Adipocyte (in vitro differentiated cells): ENCODE results near the gene TARS3.
A peak's percentile ranks its signal among the peaks of the same experiment; 100 is the strongest.
"Not testable (repeated sequence)": the region's sequence is repeated elsewhere in the genome, so short reads cannot be mapped to it uniquely, and the experiment has no call there.

Experiments
- DNase-seq: peaks from one replicate; pipeline ENCODE4 v3.0.0-alpha.2; 2015; ENCODE audit warnings: low read depth
- H3K27me3 ChIP-seq: replicated peaks from 2 replicates; pipeline ENCODE4 v1.7.0; 2013; ENCODE audit warnings: mild to moderate bottlenecking, low read length, moderate library complexity; ENCODE audit not compliant: control insufficient read depth, insufficient read depth
- H3K36me3 ChIP-seq: 2 replicates; pipeline ENCODE4 v1.7.0; 2013; ENCODE audit warnings: low read length, mild to moderate bottlenecking, moderate library complexity; ENCODE audit not compliant: control insufficient read depth, insufficient read depth, severe bottlenecking
- H3K4me1 ChIP-seq: 2 replicates; pipeline ENCODE4 v1.7.0; 2013; ENCODE audit warnings: mild to moderate bottlenecking, low read length, moderate library complexity; ENCODE audit not compliant: control insufficient read depth, insufficient read depth
- H3K4me3 ChIP-seq: 2 replicates; pipeline ENCODE4 v1.7.0; 2013; ENCODE audit warnings: mild to moderate bottlenecking, low read length, moderate library complexity
- H3K9ac ChIP-seq: 2 replicates; pipeline ENCODE4 v1.7.0; 2013; ENCODE audit warnings: mild to moderate bottlenecking, low read length, moderate library complexity
- H3K9me3 ChIP-seq: 2 replicates; pipeline ENCODE4 v1.7.0; 2013; ENCODE audit warnings: mild to moderate bottlenecking, low read length, moderate library complexity; ENCODE audit not compliant: control insufficient read depth

TARS3 gene

DNA sequence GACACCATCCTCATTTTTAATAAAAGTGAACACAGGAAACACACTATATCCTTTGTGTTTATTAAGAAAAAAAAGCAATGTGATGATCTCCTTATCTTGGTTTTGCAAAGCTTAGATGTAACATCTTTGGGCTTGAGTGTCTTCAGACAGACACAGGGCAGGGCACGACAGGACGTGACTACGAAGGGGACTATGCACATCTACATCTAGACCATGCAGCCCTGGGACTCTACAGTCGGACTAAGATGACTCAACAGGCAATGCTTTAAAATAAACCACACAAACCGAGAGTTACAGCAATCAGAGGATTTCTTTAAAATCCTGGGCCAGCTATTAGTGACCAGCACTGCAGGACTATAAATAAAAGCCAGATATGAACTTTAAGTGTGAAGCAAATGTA lies 49.3 kb downstream of the TARS3 start:
- peaks cover 42% of the 10 kb centered on the region for H3K36me3 ChIP-seq
- no peak overlapping the region for H3K9ac ChIP-seq
- no peaks in the 10 kb centered on the region for H3K9me3 ChIP-seq
- H3K4me1 ChIP-seq, result peaks cover 6% of the 10 kb centered on the region
- peak; percentile 79 for DNase-seq
- no peaks in the 10 kb centered on the region for H3K27me3 ChIP-seq
- H3K4me3 ChIP-seq, result no peak overlapping the region

DNA sequence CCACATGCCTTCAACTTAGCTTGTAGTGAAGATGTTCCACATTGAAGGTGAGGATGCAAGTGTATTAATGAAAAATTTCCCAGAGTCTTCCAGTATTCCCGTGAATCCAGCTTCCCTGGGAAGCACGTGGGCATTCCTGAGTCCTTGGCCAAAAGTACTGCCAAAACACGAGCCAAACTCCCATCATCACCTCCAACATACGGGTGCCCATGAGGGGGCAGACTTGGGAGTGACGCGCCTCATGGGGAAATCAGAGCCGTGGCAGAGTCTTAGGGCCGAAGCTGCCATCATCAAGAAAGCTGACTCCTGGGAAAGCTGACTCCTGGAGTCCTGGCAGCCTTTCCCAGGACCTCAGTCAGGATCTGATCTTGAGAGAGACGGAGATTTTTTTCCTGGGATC lies 52.0 kb downstream of the TARS3 start:
- H3K4me1 ChIP-seq, result peaks cover 6% of the 10 kb centered on the region
- H3K36me3 ChIP-seq, result peaks cover 48% of the 10 kb centered on the region
- no peak overlapping the region for H3K9ac ChIP-seq
- DNase-seq, result no peak
- H3K4me3 ChIP-seq, result no peak overlapping the region
- no peaks in the 10 kb centered on the region for H3K27me3 ChIP-seq
- H3K9me3 ChIP-seq, result no peaks in the 10 kb centered on the region

DNA sequence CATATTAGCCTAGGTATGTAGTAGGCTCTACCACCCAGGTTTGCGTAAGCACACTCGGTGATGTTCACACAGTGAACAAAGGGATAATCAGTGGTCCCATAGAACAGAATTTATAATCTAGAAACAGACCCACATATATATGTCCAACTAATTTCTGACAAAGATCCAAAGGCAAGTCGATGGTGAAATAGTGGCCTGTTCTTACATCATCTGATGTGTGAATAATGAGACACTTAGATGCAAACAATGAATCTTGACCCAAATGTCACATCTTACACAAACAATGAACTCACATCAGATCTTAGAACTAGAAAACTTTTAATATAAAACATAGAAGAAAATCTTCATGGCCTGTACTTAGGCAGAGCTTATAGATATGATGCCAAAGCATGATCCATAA lies 54.5 kb downstream of the TARS3 start:
- Histone ChIP-seq H3K9ac (no peak overlapping the region), H3K36me3 (peaks cover 44% of the 10 kb centered on the region), H3K9me3 (peaks cover 5% of the 10 kb centered on the region), H3K4me3 (no peak overlapping the region), H3K27me3 (no peaks in the 10 kb centered on the region), H3K4me1 (no peaks in the 10 kb centered on the region)
- peak; percentile 52 for DNase-seq

DNA sequence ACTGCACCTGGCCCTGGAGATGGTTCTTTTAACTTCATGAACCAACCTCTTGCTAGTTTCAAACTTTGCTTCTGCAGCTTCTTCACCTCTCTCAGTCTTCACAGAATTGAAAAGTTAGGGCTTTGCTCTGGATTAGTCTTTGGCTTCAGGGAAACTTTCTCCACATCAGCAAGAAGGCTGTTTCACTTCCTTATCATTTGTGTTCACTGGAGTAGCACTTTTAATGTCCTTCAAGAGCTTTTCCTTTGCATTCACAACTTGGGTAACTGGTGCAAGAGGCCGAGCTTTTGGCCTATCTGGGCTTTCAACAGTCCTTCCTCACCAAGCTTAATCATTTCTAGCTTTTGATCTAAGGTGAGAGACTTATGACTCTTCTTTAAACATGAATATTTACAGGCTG lies 56.4 kb downstream of the TARS3 start:
- Histone ChIP-seq H3K9ac (no peak overlapping the region), H3K4me3 (no peak overlapping the region), H3K9me3 (peaks cover 5% of the 10 kb centered on the region), H3K27me3 (no peaks in the 10 kb centered on the region), H3K4me1 (no peaks in the 10 kb centered on the region), H3K36me3 (peaks cover 29% of the 10 kb centered on the region)
- no peak for DNase-seq

DNA sequence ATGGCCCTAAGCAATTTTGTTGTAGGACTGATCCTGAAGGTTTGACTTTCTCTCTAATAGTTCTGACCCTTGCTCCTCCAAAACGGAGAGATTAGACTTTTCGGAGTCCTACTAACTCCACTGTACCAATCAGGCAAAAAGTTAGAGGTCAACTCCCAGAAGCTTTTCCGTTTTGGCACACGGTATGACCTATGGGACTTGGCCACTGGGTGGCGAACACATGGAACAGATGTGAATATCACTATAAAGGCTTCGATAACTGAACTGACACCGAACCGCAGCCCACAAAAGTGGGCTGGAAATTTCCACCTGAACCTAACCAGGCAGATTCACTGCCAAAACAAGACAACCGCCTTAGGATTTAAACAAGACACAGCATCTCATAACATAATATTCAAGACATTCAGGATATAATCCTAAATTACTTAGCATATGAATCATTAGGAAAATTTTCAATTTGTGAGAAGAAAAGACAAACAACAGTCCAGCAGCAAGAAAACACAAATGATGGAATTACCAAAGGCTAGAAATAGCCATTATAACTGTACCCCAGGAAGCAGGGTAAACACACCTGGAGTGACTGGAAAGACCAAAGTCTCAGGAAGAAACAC lies 59.9 kb downstream of the TARS3 start:
- Histone ChIP-seq H3K36me3 (peaks cover 6% of the 10 kb centered on the region), H3K27me3 (no peaks in the 10 kb centered on the region), H3K9me3 (peaks cover 5% of the 10 kb centered on the region), H3K4me1 (no peaks in the 10 kb centered on the region), H3K9ac (no peak overlapping the region), H3K4me3 (no peak overlapping the region)
- peak; percentile 22 for DNase-seq

DNA sequence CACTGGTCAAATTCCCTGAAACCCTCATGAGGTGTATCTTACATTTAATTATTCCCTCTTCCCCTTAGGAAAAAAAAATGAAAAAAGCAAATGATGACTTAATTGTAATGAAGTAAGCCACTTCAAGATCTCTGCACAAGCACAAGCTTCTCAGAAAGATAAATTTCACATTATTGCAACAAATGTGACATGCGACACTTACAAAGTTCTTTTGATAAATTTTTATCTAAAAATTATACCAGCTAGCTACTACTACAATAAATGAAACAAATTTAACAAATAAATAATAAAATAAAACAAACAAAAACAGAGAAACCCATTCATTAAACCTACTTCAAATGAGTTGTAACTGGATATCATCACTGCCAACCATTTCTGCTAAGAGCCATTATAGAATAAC lies 62.1 kb downstream of the TARS3 start:
- Histone ChIP-seq H3K4me1 (no peaks in the 10 kb centered on the region), H3K9me3 (peaks cover 5% of the 10 kb centered on the region), H3K9ac (no peak overlapping the region), H3K27me3 (no peaks in the 10 kb centered on the region), H3K36me3 (no peaks in the 10 kb centered on the region), H3K4me3 (no peak overlapping the region)
- no peak for DNase-seq

DNA sequence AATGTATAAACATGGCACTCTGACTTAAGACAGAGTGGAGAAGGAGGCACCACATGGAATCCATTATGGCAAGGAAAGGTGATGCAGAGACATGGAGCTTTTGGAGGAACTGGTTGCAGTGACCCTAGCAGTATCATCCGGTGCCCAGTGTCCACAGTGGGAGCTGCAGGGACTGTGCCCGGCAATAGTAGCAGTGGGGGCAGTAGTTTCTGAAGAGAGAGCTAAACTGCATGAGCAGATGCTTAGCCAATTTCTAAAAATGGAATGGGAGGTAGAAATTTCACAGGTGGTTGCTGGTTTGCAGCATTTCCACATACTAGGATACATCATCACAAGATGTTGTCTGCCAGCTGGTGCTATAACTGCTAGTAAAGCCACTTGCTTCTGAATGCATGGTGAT lies 64.3 kb downstream of the TARS3 start:
- Histone ChIP-seq H3K36me3 (peaks cover 3% of the 10 kb centered on the region), H3K9me3 (no peaks in the 10 kb centered on the region), H3K4me1 (no peaks in the 10 kb centered on the region), H3K4me3 (no peak overlapping the region), H3K27me3 (no peaks in the 10 kb centered on the region), H3K9ac (no peak overlapping the region)
- no peak for DNase-seq

DNA sequence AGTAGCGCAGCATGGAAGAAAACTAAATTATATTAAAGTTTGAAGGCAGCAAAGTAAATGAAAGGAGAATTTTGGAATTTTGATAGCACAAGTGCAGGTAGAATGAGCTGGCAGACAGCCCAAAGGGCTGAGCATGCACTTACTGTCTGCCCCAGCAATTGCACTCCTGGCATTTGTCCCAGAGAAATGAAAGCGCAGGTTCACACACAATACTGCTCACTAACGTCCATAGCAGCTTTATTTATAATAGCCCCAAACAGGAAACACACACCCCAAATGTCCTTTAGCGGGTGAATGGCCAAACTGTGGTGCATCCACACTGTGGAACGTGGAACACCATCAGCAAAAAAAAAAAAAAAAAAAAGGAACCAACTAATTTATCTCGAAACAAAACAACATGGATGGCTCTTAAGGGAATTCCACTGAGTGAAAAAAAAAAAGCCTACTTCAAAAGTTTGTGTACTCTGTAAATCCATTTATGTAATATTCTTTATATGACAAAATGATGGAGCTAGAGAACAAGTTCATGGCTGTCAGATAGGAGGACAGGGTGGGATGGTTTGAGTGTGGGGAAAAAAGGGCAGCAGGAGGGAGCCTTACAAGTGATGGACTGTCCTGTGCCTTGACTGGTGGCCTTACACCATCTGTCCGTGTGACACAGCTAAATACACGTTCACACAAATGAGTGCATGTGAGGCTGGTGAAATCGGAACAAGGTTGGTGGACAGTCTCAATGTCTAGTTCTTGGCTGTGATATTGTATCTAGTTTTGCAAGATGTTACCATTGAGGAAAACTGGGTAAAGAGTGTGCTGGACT lies 66.1 kb downstream of the TARS3 start:
- Histone ChIP-seq H3K4me3 (no peak overlapping the region), H3K27me3 (no peaks in the 10 kb centered on the region), H3K36me3 (peaks cover 3% of the 10 kb centered on the region), H3K9me3 (no peaks in the 10 kb centered on the region), H3K4me1 (peaks cover 8% of the 10 kb centered on the region), H3K9ac (no peak overlapping the region)
- DNase-seq, result no peak

DNA sequence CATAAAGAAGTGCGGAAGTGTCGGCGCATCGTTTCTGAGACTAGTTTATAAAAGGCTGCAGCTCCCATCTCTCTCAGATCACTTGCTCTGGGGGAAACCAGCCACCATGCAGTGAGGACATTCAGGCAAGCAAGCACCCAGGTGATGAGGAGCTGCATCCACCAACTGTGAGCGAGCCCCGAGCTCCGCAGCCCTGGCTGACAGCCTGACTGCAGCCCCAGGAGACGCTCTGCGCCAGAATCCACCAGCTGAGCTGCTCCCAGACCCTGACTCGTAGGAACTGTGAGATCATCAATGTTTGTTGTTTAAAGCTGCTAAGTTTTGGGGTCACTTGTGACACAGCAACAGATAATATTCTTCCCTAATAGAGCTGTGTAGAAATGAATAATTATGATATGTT lies 67.1 kb downstream of the TARS3 start:
- Histone ChIP-seq H3K9me3 (no peaks in the 10 kb centered on the region), H3K4me1 (peaks cover 14% of the 10 kb centered on the region), H3K36me3 (peaks cover 3% of the 10 kb centered on the region), H3K4me3 (no peak overlapping the region), H3K9ac (no peak overlapping the region), H3K27me3 (no peaks in the 10 kb centered on the region)
- no peak for DNase-seq

DNA sequence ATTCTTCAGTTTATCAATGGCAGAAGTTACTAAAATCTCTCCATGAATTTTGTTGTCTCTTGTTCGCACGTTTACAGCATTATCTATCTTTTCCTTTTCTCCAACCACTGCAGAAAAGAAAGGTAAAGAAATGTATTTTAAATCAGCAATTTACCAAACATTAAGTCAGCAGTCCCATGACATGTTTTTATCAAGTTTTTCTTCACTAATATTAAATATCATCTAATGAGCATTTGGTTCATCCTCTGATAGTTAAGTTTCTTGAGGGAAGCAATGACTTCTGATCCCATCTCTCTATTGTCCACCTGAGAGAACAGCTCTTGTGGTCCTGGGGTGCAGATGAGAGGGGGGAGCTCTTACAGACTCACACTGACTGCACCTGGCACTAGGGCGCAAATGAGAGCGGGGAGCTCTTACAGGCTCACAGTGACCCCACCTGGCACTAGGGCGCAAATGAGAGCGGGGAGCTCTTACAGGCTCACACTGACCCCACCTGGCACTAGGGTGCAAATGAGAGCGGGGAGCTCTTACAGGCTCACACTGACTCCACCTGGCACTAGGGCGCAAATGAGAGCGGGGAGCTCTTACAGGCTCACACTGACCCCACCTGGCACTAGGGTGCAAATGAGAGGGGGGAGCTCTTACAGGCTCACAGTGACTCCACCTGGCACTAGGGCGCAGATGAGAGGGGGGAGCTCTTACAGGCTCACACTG lies 69.5 kb downstream of the TARS3 start:
- not testable (repeated sequence) for H3K27me3 ChIP-seq, H3K36me3 ChIP-seq, DNase-seq, H3K9ac ChIP-seq, H3K9me3 ChIP-seq, H3K4me3 ChIP-seq
- H3K4me1 ChIP-seq, result peaks cover 31% of the 10 kb centered on the region

DNA sequence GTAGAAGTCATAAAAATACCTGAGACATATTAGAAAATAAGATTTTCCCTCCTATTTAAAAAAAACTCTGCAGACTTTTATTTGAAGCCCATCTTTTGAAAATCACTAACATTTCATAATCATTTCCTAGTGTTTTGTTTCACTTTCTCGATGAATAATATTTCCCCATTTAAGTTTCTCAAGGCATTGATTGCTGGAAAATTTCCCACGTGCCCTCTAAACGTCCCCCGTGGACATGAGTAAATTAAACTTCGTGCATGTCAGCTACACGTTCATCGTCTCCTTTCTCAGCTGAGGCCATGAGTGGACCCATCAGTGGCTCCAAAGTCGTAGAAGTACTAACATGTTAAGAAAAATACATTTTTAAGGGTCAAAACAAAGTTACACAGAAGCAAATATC lies 70.1 kb downstream of the TARS3 start:
- H3K9me3 ChIP-seq, result no peaks in the 10 kb centered on the region
- no peak for DNase-seq

More for the DNA sequence above, 70.1 kb downstream of the TARS3 start:
- H3K27me3 ChIP-seq, result no peaks in the 10 kb centered on the region
- no peak overlapping the region for H3K4me3 ChIP-seq
- peaks cover 32% of the 10 kb centered on the region for H3K4me1 ChIP-seq
- no peak overlapping the region for H3K9ac ChIP-seq
- H3K36me3 ChIP-seq, result peaks cover 7% of the 10 kb centered on the region
